GM10248 (cell line): ENCODE data around the gene TMIE.

Experiments used
- CTCF ChIA-PET: fragments of 300-600 bp; sonication (Branson Sonifier 250); formaldehyde crosslinking; extraction: SDS; loops from one replicate; lab custom pipeline; 2021; ENCODE audit warnings: antibody characterized with exemption; lab: Yijun Ruan, JAX
- POLR2A ChIA-PET: fragments of 350-650 bp; sonication (Branson Sonifier 250); formaldehyde crosslinking; extraction: SDS; loops from one replicate; lab custom pipeline; 2020; ENCODE audit warnings: antibody characterized with exemption; lab: Yijun Ruan, JAX
- DNase-seq: peaks from one replicate; pipeline ENCODE4 v3.0.0; 2012; ENCODE audit errors: extremely low spot score
- CTCF ChIP-seq: IDR thresholded peaks from 2 replicates; pipeline ENCODE4 v1.5.1; 2012; ENCODE audit warnings: mild to moderate bottlenecking, low read depth; ENCODE audit errors: extremely low read depth, missing control alignments, control extremely low read depth

The TMIE gene

DNA sequence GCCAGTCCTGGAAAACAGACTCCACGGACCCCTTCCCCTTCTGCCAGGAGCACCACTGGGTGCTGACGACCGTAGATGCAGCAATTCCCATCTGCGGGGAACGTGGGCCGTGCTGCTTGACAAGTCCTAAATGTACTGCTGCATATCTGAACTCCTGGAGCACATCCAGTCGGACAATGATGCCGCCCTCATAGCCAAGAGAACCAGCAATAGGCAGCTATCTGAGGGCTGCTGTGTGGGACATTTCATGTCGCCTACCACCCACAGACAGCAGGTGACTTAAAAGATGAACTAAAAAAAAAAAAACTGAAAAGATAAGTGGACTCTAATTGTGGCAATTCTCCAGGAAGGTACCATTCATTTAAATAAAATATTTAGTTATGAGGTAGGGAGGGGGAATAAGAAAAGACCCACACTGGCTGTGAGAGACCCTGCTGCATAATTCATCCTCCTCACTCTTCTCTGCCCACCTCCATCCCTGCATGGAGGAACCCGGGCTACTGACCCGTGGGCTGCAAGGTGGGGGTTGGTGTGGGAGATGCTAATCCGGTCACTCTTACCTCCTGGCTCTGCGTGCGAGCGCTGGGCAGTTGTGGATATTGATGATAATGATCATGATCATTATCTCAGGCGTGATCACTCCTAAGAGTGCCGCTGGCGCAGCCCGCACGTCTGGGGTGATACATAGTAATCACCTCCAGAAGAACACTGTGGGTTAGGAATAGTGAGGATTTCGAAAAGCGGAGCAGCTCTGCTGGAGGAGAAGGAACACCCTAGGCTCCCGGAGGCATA lies 36.0 kb upstream of the TMIE start:
- ChIA-PET POLR2A (no interaction called here), CTCF (no interaction called here)
- TF ChIP-seq CTCF: no peak
- DNase-seq: no peak

- ChIA-PET CTCF (no interaction called here), POLR2A (no interaction called here)
- no peak for TF ChIP-seq CTCF
- DNase-seq: no peak
Measured at GRCh38 chr3:46665763-46666452, 35.3 kb upstream of the TMIE start.

DNA sequence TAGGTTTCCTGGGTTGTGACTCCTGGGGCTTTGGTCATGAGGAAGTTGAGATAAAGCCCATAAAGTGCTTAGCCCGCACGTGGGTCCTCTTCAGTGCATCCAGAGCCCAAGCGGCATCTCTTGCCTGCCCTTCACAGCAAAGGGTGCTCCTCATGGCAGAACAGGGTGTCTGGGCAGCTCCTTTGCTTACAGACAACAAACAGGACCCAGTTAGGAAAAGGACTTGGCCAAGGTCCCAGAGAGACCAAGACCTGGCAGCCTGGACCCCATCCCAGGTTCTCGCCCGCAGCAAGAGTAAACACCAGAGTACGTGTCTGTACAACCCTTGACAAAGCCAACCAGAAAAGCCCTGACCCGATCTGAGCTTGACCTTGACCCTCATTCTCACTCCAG lies 34.7 kb upstream of the TMIE start:
- no peak for DNase-seq
- POLR2A ChIA-PET: no interaction called here
- TF ChIP-seq CTCF: no peak
- CTCF ChIA-PET: interaction anchor here (0.6 kb wide), 1 partner anchor 178 kb away, joined by 3 read pairs; no protein-coding TSS in a partner anchor

GRCh38 chr3:46667061-46667621 lies 34.1 kb upstream of the TMIE start:
- ChIA-PET CTCF (interaction anchor here (0.6 kb wide), 1 partner anchor 179 kb away, joined by 3 read pairs; no protein-coding TSS in a partner anchor), POLR2A (no interaction called here)
- DNase-seq: no peak
- TF ChIP-seq CTCF: no peak

DNA sequence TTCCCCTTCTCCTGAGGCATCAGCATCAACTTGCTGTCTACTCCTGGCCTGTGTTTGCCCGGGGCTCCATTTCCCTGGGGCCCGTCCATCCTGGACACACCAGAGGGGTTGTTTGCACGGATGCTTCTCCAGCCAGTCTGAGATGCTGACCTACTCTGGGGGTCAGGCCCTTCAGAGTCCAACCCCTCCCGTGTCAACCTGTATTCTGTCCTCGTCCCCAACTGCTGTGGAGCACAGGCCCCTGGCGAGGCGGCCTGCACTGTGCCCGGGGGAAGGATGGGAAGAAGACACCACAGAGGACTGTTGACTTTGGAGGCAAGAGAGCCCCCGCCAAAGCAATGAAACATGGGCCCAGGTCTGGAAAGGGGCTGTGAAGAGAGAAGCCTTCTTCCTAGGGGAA lies 33.5 kb upstream of the TMIE start:
- no peak for DNase-seq
- ChIA-PET POLR2A (no interaction called here), CTCF (no interaction called here)
- no peak for TF ChIP-seq CTCF

- ChIA-PET CTCF (no interaction called here), POLR2A (no interaction called here)
- no peak for TF ChIP-seq CTCF
- no peak for DNase-seq
Measured at GRCh38 chr3:46668116-46668515, 33.1 kb upstream of the TMIE start.
